Measurements from ENCODE around the gene MTHFR.
"Not testable (repeated sequence)": the region's sequence is repeated elsewhere in the genome, so short reads cannot be mapped to it uniquely, and the experiment has no call there.

MTHFR gene

DNA sequence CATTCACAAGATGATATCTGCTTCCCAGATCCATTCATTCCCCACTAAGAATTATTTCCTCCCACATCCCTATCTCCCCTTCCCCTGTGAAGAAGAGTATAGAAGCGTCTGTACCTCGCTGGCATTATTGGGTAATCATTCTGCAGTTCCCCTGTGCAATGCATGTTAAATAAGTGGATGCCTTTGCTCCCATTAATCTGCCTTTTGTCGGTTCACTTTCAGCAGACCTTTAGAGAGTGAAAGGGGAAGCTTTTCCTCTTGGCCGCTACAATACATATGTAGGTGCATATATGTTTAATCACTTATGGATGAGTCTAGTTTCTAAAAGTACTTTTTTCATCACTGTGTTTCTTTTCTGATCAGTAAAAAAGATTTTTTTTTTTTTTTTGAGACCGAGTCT is 7.3 kb upstream of the MTHFR start:
- H3K4me3 Mint-ChIP-seq, result no peak overlapping the region
- H3K4me1 Mint-ChIP-seq, result peaks cover 14% of the 10 kb centered on the region
- DNase-seq, result no peak
- no peak for ATAC-seq
- peaks cover 29% of the 10 kb centered on the region for H3K36me3 Mint-ChIP-seq (ENCODE audit: low read depth)
- H3K27ac Mint-ChIP-seq, result no peak overlapping the region
- H3K27me3 Mint-ChIP-seq, result no peaks in the 10 kb centered on the region
- no peaks in the 10 kb centered on the region for H3K9me3 Mint-ChIP-seq

DNA sequence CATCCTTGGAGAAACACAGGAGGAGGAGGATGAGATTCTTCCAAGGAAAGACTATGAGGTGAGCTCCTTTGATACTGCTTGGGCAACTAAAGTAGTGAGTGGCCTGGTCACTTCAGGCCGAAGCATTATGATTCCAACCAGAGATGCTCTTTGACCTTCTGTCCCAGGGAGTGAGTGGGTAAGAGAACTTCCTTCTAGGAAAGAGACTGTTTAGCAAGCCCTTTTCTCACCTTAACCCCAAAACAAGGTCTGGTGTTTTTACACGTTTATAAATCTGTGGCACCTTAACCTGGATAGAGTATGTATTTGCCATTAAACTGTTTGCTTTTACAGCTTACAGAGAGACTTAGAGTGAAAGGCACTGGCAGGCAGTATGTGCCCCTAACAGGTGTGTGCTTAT is 1.4 kb upstream of the MTHFR start:
- Mint-ChIP-seq H3K36me3 (ENCODE audit: low read depth) (peaks cover 10% of the 10 kb centered on the region), H3K4me1 (peaks cover 56% of the 10 kb centered on the region), H3K4me3 (peak overlapping the region; percentile 94), H3K27ac (peak overlapping the region; percentile 96), H3K9me3 (no peaks in the 10 kb centered on the region), H3K27me3 (no peaks in the 10 kb centered on the region)
- DNase-seq (no peak), ATAC-seq (no peak)

DNA sequence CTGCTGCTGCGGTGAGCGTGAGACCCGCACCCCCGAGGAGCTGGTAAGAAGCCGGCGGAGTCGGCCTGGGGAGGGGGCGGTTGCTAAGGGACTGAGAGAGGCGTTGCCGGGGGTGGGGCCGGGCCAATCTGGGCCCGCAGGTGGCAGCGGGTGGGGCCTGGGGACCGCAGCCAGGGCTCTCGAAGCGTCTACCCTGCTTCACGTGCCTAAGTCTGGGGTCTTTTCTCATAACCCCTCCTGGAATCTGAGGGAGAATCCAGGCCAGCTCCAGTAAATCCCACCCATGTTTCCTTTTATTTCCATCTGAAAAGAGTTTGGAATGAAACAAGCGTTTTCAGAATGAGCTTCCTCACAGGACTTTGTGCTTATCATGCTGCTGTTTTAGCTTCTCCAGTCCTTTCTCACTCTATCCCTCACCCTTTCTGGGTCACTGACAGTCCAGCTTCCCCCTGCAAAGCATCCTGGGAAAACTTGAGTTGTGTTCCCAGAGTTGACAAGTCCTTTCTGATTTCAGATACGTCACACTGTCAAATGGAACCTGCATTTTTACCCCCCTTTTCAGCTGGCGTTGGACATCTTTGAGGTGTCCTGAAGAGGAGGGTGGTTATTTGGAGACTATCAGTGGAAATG is 658 bp upstream of the MTHFR start:
- ATAC-seq (peak; percentile 46), DNase-seq (no peak)
- Mint-ChIP-seq H3K27ac (peak overlapping the region; percentile 96), H3K36me3 (ENCODE audit: low read depth) (peaks cover 5% of the 10 kb centered on the region), H3K27me3 (no peaks in the 10 kb centered on the region), H3K4me1 (peaks cover 61% of the 10 kb centered on the region), H3K4me3 (peak overlapping the region; percentile 94), H3K9me3 (no peaks in the 10 kb centered on the region)

DNA sequence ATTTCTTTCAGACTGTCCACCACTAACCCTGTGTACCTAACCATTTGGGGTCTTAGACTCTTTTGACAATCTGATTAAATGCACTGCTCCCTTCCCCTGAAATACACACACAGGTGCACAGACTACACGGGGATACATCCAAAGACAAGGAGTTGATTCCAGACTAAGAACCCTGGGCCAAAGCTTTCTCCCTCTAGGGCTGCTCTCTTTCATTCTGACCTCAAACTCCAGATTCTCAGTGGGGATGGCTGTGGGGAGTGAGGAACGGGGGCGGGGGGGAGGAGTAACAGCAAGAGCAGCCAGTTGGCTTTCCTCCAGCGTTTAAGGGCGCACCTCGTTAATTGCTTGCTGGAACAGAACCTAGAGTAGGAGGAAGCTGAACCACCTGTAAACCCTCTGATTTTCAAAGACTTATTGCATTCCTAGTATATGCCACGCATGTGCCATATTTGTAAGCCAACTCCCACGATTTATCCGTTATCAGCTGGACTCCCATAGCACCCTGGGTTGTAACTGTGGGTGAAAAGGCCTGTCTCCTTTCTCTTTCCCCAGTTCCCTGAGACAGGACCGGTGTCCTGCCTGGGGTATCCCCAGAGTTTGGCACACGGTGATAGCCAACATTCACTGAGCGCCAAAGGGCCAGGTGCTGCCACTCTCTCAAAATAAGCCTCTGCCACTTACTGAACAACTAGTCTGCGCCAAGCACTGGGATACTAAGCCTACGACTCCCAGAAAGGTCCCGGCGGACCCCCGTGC is 920 bp downstream of the MTHFR start:
- Mint-ChIP-seq H3K9me3 (no peaks in the 10 kb centered on the region), H3K4me3 (peak overlapping the region; percentile 94), H3K36me3 (ENCODE audit: low read depth) (peaks cover 2% of the 10 kb centered on the region), H3K27me3 (no peaks in the 10 kb centered on the region), H3K4me1 (peaks cover 61% of the 10 kb centered on the region), H3K27ac (peak overlapping the region; percentile 96)
- DNase-seq, result peak; percentile 46
- no peak for ATAC-seq

DNA sequence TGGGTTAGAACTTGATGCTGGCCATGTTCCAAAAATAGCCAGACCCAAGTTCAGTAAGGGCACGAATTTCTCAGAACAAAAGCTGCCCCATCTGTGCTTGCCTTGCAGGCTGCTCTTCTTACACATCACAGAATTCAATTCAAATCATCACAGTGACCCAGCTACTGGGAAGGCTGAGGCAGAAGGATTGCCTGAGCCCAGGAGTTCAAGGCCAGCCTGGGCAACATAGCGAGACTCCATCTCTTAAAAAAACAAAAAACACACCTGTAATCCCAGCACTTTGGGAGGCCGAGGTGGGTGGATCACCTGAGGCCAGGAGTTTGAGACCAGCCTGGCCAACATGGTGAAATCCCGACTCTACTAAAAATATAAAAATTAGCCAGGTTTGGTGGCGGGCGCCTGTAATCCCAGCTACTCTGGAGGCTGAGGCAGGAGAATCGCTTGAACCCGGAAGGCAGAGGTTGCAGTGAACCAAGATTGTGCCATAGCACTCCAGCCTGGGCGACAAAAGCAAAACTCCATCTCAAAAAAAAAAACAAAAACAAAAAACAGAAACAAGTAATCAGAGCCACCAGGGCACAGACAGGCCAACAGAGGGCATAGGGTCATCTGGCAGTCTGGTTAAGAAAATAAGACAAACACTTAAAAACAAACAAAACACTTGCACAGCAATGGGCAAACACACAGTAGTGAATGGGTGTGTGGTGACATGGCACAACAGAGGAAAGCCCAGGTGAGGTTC is 1.7 kb downstream of the MTHFR start:
- not testable (repeated sequence) for DNase-seq; H3K36me3 Mint-ChIP-seq (ENCODE audit: low read depth)

DNA sequence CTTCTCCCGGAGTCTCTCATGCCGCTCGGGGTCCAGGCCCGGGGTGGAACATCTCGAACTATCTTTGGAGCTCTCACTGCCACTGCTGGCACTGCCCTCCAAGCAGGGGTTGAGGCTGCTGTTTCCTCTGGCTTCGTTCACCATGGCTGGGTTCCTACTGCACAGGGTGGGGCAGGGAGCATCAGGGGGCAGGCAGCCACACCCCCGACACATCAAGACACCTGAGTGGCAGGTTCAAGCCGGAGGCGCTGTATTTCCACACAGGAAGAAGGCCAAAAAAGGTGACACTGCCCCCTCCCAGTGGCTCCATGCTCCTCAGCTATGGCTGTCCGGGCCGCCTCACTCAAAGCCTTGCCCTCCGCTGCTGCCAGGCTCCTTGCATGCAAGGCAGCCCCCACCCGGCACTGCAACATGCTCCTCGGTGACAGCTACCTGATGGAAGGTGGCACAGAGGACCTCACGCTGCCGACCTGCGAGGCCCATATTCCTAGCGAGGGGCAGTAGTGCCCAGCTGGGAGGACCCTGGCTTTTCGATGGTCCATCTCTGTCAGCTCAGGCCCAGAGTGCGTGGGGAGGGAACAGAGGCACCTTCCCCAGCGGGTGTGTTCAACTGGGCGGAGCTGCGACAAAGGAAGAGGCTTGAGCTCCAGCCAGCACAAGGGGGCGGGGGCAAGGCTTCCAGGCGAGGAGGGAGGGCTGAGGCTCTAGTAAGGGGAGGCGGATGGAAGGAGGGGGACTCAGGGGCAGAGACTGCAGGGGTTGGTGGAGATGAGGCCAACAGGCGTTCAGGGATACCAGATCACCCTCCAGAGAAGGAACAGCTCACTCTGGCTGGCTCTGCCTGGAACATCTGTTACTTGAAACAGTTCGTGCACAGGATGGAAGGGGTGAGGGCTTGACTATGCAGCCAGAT is 2.5 kb downstream of the MTHFR start:
- H3K36me3 Mint-ChIP-seq (ENCODE audit: low read depth), result no peaks in the 10 kb centered on the region
- H3K27me3 Mint-ChIP-seq, result no peaks in the 10 kb centered on the region
- peak overlapping the region; percentile 94 for H3K4me3 Mint-ChIP-seq
- H3K9me3 Mint-ChIP-seq, result no peaks in the 10 kb centered on the region
- DNase-seq, result peak; percentile 76
- H3K27ac Mint-ChIP-seq, result no peak overlapping the region
- peaks cover 53% of the 10 kb centered on the region for H3K4me1 Mint-ChIP-seq
- ATAC-seq, result peak; percentile 27

More for the DNA sequence above, 1.7 kb downstream of the MTHFR start:
- not testable (repeated sequence) for ATAC-seq, H3K9me3 Mint-ChIP-seq, H3K27me3 Mint-ChIP-seq
- peak overlapping the region; percentile 94 for H3K4me3 Mint-ChIP-seq
- peak overlapping the region; percentile 96 for H3K27ac Mint-ChIP-seq
- H3K4me1 Mint-ChIP-seq, result peaks cover 58% of the 10 kb centered on the region

DNA sequence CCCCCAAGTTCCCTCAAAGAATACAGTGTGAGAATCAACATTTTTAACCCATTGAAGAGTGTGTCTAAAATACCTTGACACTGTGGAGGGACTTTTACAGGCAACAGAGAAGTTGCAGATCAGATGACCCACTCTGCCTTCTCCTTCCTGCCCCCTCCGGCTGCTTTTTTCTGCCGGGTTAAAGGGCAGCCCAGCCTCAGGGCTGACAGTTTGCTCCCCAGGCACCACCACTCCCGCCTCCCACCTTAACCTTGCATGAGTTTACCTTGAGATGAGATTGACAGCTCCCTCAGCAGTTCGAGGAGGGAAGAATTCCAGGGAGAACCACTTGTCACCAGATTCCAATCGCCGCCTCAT is 3.2 kb downstream of the MTHFR start:
- H3K9me3 Mint-ChIP-seq, result no peaks in the 10 kb centered on the region
- ATAC-seq (no peak), DNase-seq (no peak)
- H3K4me1 Mint-ChIP-seq, result peaks cover 48% of the 10 kb centered on the region
- H3K4me3 Mint-ChIP-seq, result peak overlapping the region; percentile 94
- H3K27me3 Mint-ChIP-seq, result no peaks in the 10 kb centered on the region
- H3K36me3 Mint-ChIP-seq (ENCODE audit: low read depth), result no peaks in the 10 kb centered on the region
- no peak overlapping the region for H3K27ac Mint-ChIP-seq

DNA sequence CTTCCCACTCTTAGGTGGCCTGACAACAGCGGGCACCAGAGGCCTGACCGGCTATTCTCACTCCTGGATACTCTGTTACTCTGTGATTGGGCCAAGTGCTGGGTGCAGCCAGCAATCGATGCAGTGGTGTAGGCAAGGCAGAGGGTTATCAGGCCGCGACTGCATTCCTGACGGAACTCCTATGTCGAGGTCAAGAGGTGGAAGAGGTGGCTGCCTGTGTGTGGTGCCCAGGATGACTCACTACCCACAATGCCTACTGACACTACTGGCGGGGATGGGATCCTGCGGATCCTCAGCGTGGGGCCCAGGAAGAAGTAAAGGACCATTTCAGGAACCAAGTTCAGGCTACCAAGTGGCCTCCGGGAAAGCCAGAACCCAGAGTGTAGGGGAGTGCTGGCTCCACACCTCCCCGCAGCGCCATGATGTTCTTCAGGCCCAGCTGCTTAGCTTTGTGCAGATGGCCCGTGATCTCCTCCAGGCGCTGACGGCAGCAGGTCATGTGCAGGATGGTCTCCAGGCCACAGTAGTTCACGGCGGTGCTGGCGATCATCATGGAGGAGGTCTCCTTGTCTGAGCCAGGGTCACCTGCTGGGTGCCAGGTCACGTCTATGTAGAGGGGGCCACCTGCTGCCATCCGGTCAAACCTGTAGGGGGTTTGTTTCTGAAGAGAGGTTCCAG is 4.9 kb downstream of the MTHFR start:
- H3K36me3 Mint-ChIP-seq (ENCODE audit: low read depth), result no peaks in the 10 kb centered on the region
- ATAC-seq, result no peak
- peaks cover 36% of the 10 kb centered on the region for H3K4me1 Mint-ChIP-seq
- H3K4me3 Mint-ChIP-seq, result no peak overlapping the region
- no peak for DNase-seq
- no peaks in the 10 kb centered on the region for H3K27me3 Mint-ChIP-seq
- no peaks in the 10 kb centered on the region for H3K9me3 Mint-ChIP-seq
- no peak overlapping the region for H3K27ac Mint-ChIP-seq

DNA sequence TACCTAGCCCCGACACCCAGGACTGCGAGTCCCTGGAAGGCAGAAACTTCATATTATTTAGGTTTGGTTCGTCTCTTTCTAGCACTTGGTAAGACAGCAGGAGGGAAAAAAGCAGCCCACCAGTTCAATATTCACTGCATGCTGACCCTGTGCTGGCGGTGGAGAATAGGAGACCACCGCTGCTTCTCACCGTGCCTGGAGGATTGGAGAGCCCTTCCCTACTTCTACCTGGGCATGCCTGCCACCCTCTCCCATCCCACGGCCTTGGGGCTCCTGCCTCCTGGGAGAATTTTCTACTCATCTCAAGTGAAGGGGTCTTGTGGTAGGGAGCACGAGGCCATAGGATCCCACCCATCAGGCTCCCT is 5.4 kb downstream of the MTHFR start:
- Mint-ChIP-seq H3K36me3 (ENCODE audit: low read depth) (no peaks in the 10 kb centered on the region), H3K4me3 (no peak overlapping the region), H3K9me3 (no peaks in the 10 kb centered on the region), H3K27me3 (no peaks in the 10 kb centered on the region), H3K4me1 (peaks cover 35% of the 10 kb centered on the region), H3K27ac (no peak overlapping the region)
- ATAC-seq, result no peak
- DNase-seq, result no peak

DNA sequence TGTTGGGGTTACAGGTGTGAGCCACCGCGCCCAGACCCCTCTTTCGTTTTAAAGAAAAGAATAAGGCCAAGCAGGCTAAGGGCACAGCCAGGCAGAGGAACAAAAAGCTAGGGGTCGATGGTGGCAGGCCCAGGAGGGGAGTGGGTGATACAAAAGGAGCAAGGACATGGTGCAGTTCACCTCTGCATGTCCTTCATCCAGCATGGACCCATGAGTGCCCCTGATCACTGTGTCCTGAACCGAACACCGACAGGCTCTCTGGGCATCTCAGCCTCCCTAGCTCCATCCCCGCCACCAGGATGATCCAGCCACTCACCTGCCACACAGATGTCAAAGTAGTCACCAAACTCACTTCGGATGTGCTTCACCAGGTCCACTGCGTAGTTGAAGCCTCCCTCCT is 5.9 kb downstream of the MTHFR start:
- no peaks in the 10 kb centered on the region for H3K9me3 Mint-ChIP-seq
- no peaks in the 10 kb centered on the region for H3K27me3 Mint-ChIP-seq
- no peak overlapping the region for H3K27ac Mint-ChIP-seq
- DNase-seq (no peak), ATAC-seq (no peak)
- no peak overlapping the region for H3K4me3 Mint-ChIP-seq
- H3K4me1 Mint-ChIP-seq, result peaks cover 30% of the 10 kb centered on the region
- H3K36me3 Mint-ChIP-seq (ENCODE audit: low read depth), result no peaks in the 10 kb centered on the region

DNA sequence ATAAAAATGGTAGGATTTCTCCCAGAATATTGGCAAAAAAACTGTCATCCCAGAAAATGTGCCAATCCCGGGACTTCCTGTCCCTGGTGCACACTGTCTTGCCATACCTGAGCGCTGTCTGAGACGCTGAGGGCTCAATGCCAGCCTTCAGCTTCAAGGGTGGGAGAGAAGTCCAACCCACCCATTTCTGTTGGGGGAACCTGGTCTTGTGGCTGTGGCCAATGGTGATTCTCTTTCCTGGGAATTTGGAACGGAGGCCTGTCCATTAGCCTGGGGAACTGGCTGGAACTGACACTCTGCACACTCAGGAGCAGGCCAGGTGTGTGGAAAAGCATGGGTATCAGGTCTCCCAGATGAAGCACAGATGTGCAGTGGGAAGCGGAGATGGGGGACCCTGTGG is 6.7 kb downstream of the MTHFR start:
- Mint-ChIP-seq H3K27ac (no peak overlapping the region), H3K9me3 (no peaks in the 10 kb centered on the region), H3K36me3 (ENCODE audit: low read depth) (peaks cover 4% of the 10 kb centered on the region), H3K4me1 (peaks cover 22% of the 10 kb centered on the region), H3K27me3 (no peaks in the 10 kb centered on the region), H3K4me3 (no peak overlapping the region)
- DNase-seq, result no peak
- no peak for ATAC-seq

DNA sequence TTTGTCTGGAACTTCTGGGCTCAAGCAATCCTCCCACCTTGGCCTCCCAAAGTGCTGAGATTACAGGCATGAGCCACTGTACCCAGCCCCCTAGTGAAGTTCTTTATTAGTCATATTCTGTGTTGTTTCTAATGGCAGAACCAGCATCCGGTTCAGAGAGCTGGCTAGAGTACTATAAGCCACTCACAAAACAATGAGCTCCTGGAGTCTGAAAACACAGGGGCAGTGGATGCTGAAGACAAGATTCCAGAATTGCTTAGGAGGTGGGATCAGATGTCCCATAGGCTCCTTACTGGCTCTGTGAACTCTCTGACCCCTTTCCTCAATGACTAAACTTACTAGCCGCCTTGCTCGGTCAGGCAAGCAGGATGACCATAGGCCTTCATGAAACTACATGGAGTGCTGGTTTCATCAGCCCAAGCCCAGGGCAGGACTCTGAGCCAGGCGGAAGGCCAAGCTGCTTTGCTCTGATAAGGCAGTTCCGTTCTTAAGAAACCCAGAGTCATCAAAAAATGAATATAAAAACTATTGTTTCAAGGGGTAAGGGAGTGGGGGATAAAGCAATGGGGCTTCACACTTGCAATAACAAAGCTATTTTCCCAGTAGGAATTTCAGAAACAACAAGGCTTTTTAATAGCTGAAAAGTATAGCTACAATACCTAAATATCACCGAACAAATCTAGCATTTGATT is 8.1 kb downstream of the MTHFR start:
- DNase-seq (no peak), ATAC-seq (no peak)
- H3K4me1 Mint-ChIP-seq, result peaks cover 8% of the 10 kb centered on the region
- H3K27ac Mint-ChIP-seq, result no peak overlapping the region
- H3K27me3 Mint-ChIP-seq, result no peaks in the 10 kb centered on the region
- H3K9me3 Mint-ChIP-seq, result no peaks in the 10 kb centered on the region
- peaks cover 4% of the 10 kb centered on the region for H3K36me3 Mint-ChIP-seq (ENCODE audit: low read depth)
- no peak overlapping the region for H3K4me3 Mint-ChIP-seq

DNA sequence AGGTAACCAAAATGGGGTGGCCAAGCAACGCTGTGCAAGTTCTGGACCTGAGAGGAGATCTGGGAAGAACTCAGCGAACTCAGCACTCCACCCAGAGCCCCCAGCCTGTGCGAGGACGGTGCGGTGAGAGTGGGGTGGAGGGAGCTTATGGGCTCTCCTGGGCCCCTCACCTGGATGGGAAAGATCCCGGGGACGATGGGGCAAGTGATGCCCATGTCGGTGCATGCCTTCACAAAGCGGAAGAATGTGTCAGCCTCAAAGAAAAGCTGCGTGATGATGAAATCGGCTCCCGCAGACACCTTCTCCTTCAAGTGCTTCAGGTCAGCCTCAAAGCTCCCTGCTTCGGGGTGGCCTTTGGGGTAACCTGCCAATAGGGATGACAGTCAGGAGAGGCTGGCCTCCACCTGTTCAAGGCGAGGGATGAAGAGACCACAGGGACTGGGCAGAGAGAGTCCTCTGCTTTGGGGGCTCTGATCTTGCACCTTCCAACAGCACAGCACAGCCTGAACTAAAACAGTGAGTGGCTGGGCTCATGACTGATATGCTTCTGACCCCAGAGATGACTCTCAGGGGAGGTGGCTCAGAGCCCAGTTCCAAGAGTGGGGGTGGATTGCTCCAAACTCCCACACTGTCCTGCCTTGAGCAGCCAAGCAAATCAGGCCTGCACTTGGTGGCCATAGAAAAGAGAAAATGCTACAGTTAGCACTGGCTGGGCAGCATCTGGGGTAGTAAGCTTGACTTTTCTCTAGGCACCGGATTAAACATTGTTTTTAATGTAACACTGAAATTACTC is 9.5 kb downstream of the MTHFR start:
- Mint-ChIP-seq H3K36me3 (ENCODE audit: low read depth) (peaks cover 4% of the 10 kb centered on the region), H3K27ac (no peak overlapping the region), H3K4me3 (no peak overlapping the region), H3K9me3 (no peaks in the 10 kb centered on the region), H3K4me1 (no peaks in the 10 kb centered on the region), H3K27me3 (no peaks in the 10 kb centered on the region)
- DNase-seq (no peak), ATAC-seq (no peak)

Data from activated naive CD8-positive, alpha-beta T cell treated with anti-CD3 and anti-CD28 coated beads, Interleukin-2, amount 50 U/mL, for 24 hours (primary cell).